ENCODE data around the gene SRRM3. TPM values are rescaled to one million over a fixed set of nuclear protein-coding genes. Genes with fewer than 3 reads are reported as not detected.
A peak's percentile ranks its signal among the peaks of the same experiment; 100 is the strongest.

SRRM3 gene
- total and polyA plus RNA-seq, 9 of the 15 experiments (the other 6 are each of a cell fraction or from before 2014, with no cell fraction given): 0.04 to 0.91 (median 0.46) TPM; not detected in 2

DNA sequence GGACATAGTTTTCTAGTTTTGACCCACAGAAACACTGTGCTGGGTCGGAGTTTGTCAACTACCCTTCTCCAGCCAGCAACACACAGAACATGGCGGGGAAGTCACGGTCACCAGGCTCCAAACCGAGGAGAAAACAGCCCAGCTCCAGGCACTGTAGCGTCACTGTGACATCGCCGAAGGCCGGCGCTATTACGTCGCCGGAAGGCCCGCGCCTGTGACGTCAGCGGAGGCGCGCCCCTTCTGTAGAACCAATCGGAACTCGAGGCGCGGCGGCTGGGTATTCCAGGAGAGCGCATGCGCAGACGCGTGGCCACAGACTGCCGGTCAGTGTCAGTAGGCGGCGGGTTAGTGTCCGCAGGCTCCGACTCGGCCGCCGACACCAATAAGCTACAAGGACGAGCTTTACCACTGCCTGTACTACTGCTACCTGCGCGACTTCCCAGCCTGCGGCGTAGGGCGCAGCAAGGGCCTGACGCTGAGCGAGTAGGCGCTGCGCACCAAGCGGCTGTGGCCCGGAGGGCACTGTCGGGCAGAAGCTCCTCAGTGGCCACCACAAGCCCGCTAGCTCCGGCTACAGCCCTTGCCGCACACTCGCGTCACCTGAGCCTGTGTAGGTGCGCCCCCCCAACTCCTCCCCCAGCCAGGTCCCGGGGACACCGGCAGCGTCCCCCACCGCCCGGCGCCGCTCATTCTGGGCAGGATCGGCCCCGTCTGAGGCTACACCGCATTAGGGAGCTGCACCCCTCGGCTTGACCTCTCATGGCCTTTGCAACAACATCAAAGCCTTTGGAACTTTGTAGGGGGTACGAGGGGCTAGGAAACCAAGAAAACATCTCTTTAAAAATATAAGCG lies 35.1 kb upstream of the SRRM3 start (continued):
- TF ChIP-seq GABPB2 (CRISPR knock-in tag; conservative IDR thresholded peaks at IDR 0.05) (no peak), ZNF551 (CRISPR knock-in tag; IDR thresholded peaks at IDR 0.05) (no peak), SIN3A (IDR thresholded peaks at IDR 0.05; ENCODE audit: borderline replicate concordance in 2 of 2, control insufficient read depth in 1 of 2, low read depth in 2 of 2, low read length in 2 of 2) (peak; percentile 11 to 84; a peak in 2 of 4 replicates), JUND (IDR thresholded peaks at IDR 0.05; ENCODE audit: borderline replicate concordance, low read depth, low read length) (peak; percentile 87), JUND (tag; IDR thresholded peaks at IDR 0.05; ENCODE audit: borderline replicate concordance, low read depth, low read length) (peak; percentile 75; the same call in 2 of the 3 replicates), ZNF395 (CRISPR knock-in tag; IDR thresholded peaks at IDR 0.05) (peak; percentile 92), USF1 (CRISPR knock-in tag; IDR thresholded peaks at IDR 0.05) (peak; percentile 54), HDAC2 (IDR thresholded peaks at IDR 0.05) (0 out of 2 replicates have a peak, but pooled peaks have one; percentile 31), PRDM10 (IDR thresholded peaks at IDR 0.05; ENCODE audit: partially characterized antibody) (no peak), HMGXB4 (CRISPR knock-in tag; IDR thresholded peaks at IDR 0.05) (peak; percentile 48; the same call in 1 of the 2 replicates), NR4A1 (CRISPR knock-in tag; IDR thresholded peaks at IDR 0.05) (no peak), NR4A1 (tag; IDR thresholded peaks at IDR 0.05) (no peak), FOXJ2 (tag; IDR thresholded peaks at IDR 0.05) (peak; percentile 75; the same call in 1 of the 2 replicates), PHB (CRISPR knock-in tag; IDR thresholded peaks at IDR 0.05) (no peak), ZBTB17 (CRISPR knock-in tag; IDR thresholded peaks at IDR 0.05) (no peak), EHMT2 (IDR thresholded peaks at IDR 0.05) (0 out of 2 replicates have a peak, but pooled peaks have one; percentile 22), RNF2 (IDR thresholded peaks at IDR 0.05) (peak; percentile 75), SRSF3 (IDR thresholded peaks at IDR 0.05; ENCODE audit: insufficient read depth, low read length) (no peak), ZNF146 (CRISPR knock-in tag; IDR thresholded peaks at IDR 0.05; ENCODE audit: unreplicated experiment) (no peak), POLR3A (IDR thresholded peaks at IDR 0.05; ENCODE audit: borderline replicate concordance, extremely low read depth, insufficient read depth, insufficient read length) (no peak)

Data from K562 (cell line).